GM23338 (cell line): ENCODE measurements around the gene PLCXD3. TPM values are rescaled to one million over a fixed set of nuclear protein-coding genes. Genes with fewer than 3 reads are reported as not detected.

Experiments used
- ATAC-seq: fragments of 200-7000 bp; cut with Tn5 transposase; 3 replicates; pipeline ENCODE4 v1.9.1; 2020
- DNase-seq: peaks from one replicate; pipeline ENCODE4 v3.0.0-alpha.2; 2015; ENCODE audit warnings: low spot score
- H2AFZ ChIP-seq: fragments of 200-600 bp; sonication (generic); 2 replicates; pipeline ENCODE4 v1.8.0; 2016; ENCODE audit warnings: antibody characterized with exemption, mild to moderate bottlenecking, moderate library complexity
- H3F3A ChIP-seq: fragments of 200-600 bp; sonication (generic); replicated peaks from 2 replicates; pipeline ENCODE4 v1.8.0; 2017; ENCODE audit warnings: antibody characterized with exemption, mixed run types, low read depth
- H3K27ac ChIP-seq: fragments of 200-600 bp; sonication (generic); 2 replicates; pipeline ENCODE4 v1.6.1; 2016; ENCODE audit warnings: low read depth
- H3K27me3 ChIP-seq: fragments of 200-600 bp; sonication (generic); 2 replicates; pipeline ENCODE4 v1.8.0; 2016; ENCODE audit warnings: mild to moderate bottlenecking, mixed run types, moderate library complexity; ENCODE audit not compliant: insufficient read depth
- H3K36me3 ChIP-seq: fragments of 200-600 bp; sonication (generic); 2 replicates; pipeline ENCODE4 v1.8.0; 2016; ENCODE audit warnings: mild to moderate bottlenecking; ENCODE audit not compliant: insufficient read depth
- H3K4me1 ChIP-seq: fragments of 200-600 bp; sonication (generic); 2 replicates; pipeline ENCODE4 v1.8.0; 2016; ENCODE audit warnings: mild to moderate bottlenecking, moderate library complexity; ENCODE audit not compliant: insufficient read depth
- H3K4me2 ChIP-seq: fragments of 200-600 bp; sonication (generic); 2 replicates; pipeline ENCODE4 v1.7.1; 2017; ENCODE audit warnings: mixed run types
- H3K4me3 ChIP-seq: fragments of 200-600 bp; sonication (generic); 2 replicates; pipeline ENCODE4 v1.6.1; 2016; ENCODE audit warnings: mixed run types
- H3K79me2 ChIP-seq: fragments of 200-600 bp; sonication (generic); replicated peaks from 2 replicates; pipeline ENCODE4 v1.8.0; 2017; ENCODE audit warnings: mild to moderate bottlenecking; ENCODE audit not compliant: insufficient read depth
- H3K9me2 ChIP-seq: fragments of 200-600 bp; sonication (generic); 2 replicates; pipeline ENCODE4 v1.8.0; 2017; ENCODE audit not compliant: insufficient read depth
- H4K20me1 ChIP-seq: fragments of 200-600 bp; sonication (generic); replicated peaks from 2 replicates; pipeline ENCODE4 v1.8.0; 2017; ENCODE audit warnings: mild to moderate bottlenecking; ENCODE audit not compliant: insufficient read depth
- H3K27ac Mint-ChIP-seq: 2 replicates; pipeline ENCODE4 v1.8.0; 2020; ENCODE audit warnings: inconsistent platforms, mild to moderate bottlenecking, moderate library complexity, mixed read lengths
- H3K27me3 Mint-ChIP-seq: 3 replicates; pipeline ENCODE4 v1.8.0; 2022; ENCODE audit warnings: low read depth, mild to moderate bottlenecking, moderate library complexity, mixed read lengths, inconsistent platforms; ENCODE audit not compliant: insufficient read depth, poor library complexity
- H3K36me3 Mint-ChIP-seq: 3 replicates; pipeline ENCODE4 v1.8.0; 2021; ENCODE audit warnings: low read depth, mild to moderate bottlenecking, inconsistent platforms, moderate library complexity, mixed read lengths
- H3K4me1 Mint-ChIP-seq: 3 replicates; pipeline ENCODE4 v1.8.0; 2020; ENCODE audit warnings: mild to moderate bottlenecking, inconsistent platforms, mixed read lengths
- H3K4me3 Mint-ChIP-seq: 3 replicates; pipeline ENCODE4 v1.8.0; 2021; ENCODE audit warnings: moderate library complexity, mild to moderate bottlenecking, inconsistent platforms, mixed read lengths
- H3K9me3 Mint-ChIP-seq: 3 replicates; pipeline ENCODE4 v1.8.0; 2020; ENCODE audit warnings: moderate library complexity, mild to moderate bottlenecking, inconsistent platforms, mixed read lengths
- CREB1 ChIP-seq: fragments of 250-450 bp; sonication (Bioruptor Pico); IDR thresholded peaks from 2 replicates; pipeline ENCODE4 v1.5.0; 2020; ENCODE audit warnings: low read depth, mild to moderate bottlenecking, moderate library complexity
- JUNB ChIP-seq: IDR thresholded peaks from one replicate; pipeline ENCODE4 v1.6.1; 2016; ENCODE audit warnings: antibody characterized with exemption; ENCODE audit not compliant: unreplicated experiment
- NANOG ChIP-seq: IDR thresholded peaks from 2 replicates; pipeline ENCODE4 v1.6.1; 2016; ENCODE audit warnings: antibody characterized with exemption, borderline replicate concordance
- POLR2AphosphoS5 ChIP-seq: IDR thresholded peaks from 2 replicates; pipeline ENCODE4 v1.6.1; 2016; ENCODE audit warnings: antibody characterized with exemption, low read depth
- STAT1 ChIP-seq: IDR thresholded peaks from one replicate; pipeline ENCODE4 v1.6.1; 2016; ENCODE audit warnings: antibody characterized with exemption; ENCODE audit not compliant: unreplicated experiment
- ZNF331 ChIP-seq: fragments of 250-450 bp; sonication (Bioruptor Pico); IDR thresholded peaks from 2 replicates; pipeline ENCODE4 v1.5.0; 2020; ENCODE audit warnings: low read depth, mild to moderate bottlenecking, moderate library complexity
- polyA plus RNA-seq: library from polyadenylated mRNA; unstranded; fragments of >200 nt; fragmentation: Nextera tagmentation; extraction: Ambion mirVana; gene quantifications from 2 replicates; pipeline ENCODE4 v1.2.1, GENCODE V29; 2016
- total RNA-seq: library from RNA; depleted of rRNA; stranded (reverse); fragments of >200 nt; shearing (Covaris generic); gene quantifications from 2 replicates; pipeline ENCODE4 v1.2.3, GENCODE V29; 2014
- TF ChIP-seq, protein P1 (sequence below): IDR thresholded peaks from 2 replicates; pipeline ENCODE4 v1.6.1; 2016; ENCODE audit warnings: antibody characterized with exemption
- TF ChIP-seq, protein P2 (sequence below), 2 experiments: fragments of 200-600 bp in 1 of 2; sonication (generic) in 1 of 2; conservative IDR thresholded peaks; 2 replicates each; pipeline versions ENCODE4 v1.5.1 to v1.6.1; 2016 to 2017; ENCODE audit warnings: antibody characterized with exemption in 2 of 2, low read depth in 2 of 2, mild to moderate bottlenecking in 2 of 2, moderate library complexity in 1 of 2
- TF ChIP-seq, protein P3 (sequence below): IDR thresholded peaks from one replicate; pipeline ENCODE4 v1.6.1; 2018; ENCODE audit warnings: antibody characterized with exemption; ENCODE audit not compliant: unreplicated experiment
- TF ChIP-seq, protein P4 (sequence below): fragments of 250-450 bp; sonication (Bioruptor Pico); IDR thresholded peaks from 2 replicates; pipeline ENCODE4 v1.5.0; 2020; ENCODE audit warnings: mild to moderate bottlenecking, moderate library complexity

The PLCXD3 gene
- total and polyA plus RNA-seq, 2 experiments from 2014 or later: 0.03 TPM

DNA sequence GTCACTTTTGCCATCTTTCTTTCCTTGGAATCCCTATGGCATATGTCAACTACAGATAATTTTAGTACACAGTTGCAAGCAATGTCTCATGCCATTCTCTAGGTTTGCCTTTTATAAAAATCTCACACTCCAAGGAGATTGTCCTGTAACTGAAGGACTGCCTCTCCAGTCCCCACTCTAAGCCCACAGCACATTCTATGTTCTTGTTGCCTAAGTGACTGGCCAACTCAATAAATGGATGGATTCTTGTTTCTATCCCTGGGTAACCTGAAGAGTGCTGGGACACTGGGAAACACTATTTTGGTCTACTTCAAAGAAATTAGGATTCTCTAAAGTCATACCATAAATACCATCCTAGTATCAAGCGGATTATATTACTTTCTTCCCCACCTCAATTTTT lies 145.0 kb downstream of the PLCXD3 start:
- H3K27ac ChIP-seq: no peak overlapping the region
- H2AFZ ChIP-seq: no peak overlapping the region
- no peaks in the 10 kb centered on the region for H3K79me2 ChIP-seq
- Mint-ChIP-seq H3K4me1 (peaks cover 6% of the 10 kb centered on the region; the same call in 2 of the 3 replicates), H3K27me3 (no peaks in the 10 kb centered on the region), H3K36me3 (no peaks in the 10 kb centered on the region), H3K27ac (no peak overlapping the region), H3K9me3 (no peaks in the 10 kb centered on the region), H3K4me3 (no peak overlapping the region)
- H4K20me1 ChIP-seq: no peaks in the 10 kb centered on the region
- no peaks in the 10 kb centered on the region for H3K4me1 ChIP-seq
- no peak for ATAC-seq
- no peaks in the 10 kb centered on the region for H3K27me3 ChIP-seq
- no peaks in the 10 kb centered on the region for H3F3A ChIP-seq
- no peaks in the 10 kb centered on the region for H3K36me3 ChIP-seq
- peaks cover 7% of the 10 kb centered on the region; the same call in 1 of the 2 replicates for H3K9me2 ChIP-seq
- no peak overlapping the region for H3K4me3 ChIP-seq
- no peak for DNase-seq
- H3K4me2 ChIP-seq: no peak overlapping the region
- TF ChIP-seq STAT1 (no peak), JUNB (no peak), CREB1 (CRISPR knock-in tag) (no peak), POLR2AphosphoS5 (no peak), ZNF331 (CRISPR knock-in tag) (no peak)
- TF ChIP-seq, protein P1, sequence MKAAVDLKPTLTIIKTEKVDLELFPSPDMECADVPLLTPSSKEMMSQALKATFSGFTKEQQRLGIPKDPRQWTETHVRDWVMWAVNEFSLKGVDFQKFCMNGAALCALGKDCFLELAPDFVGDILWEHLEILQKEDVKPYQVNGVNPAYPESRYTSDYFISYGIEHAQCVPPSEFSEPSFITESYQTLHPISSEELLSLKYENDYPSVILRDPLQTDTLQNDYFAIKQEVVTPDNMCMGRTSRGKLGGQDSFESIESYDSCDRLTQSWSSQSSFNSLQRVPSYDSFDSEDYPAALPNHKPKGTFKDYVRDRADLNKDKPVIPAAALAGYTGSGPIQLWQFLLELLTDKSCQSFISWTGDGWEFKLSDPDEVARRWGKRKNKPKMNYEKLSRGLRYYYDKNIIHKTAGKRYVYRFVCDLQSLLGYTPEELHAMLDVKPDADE: no peak
- TF ChIP-seq, protein P2, sequence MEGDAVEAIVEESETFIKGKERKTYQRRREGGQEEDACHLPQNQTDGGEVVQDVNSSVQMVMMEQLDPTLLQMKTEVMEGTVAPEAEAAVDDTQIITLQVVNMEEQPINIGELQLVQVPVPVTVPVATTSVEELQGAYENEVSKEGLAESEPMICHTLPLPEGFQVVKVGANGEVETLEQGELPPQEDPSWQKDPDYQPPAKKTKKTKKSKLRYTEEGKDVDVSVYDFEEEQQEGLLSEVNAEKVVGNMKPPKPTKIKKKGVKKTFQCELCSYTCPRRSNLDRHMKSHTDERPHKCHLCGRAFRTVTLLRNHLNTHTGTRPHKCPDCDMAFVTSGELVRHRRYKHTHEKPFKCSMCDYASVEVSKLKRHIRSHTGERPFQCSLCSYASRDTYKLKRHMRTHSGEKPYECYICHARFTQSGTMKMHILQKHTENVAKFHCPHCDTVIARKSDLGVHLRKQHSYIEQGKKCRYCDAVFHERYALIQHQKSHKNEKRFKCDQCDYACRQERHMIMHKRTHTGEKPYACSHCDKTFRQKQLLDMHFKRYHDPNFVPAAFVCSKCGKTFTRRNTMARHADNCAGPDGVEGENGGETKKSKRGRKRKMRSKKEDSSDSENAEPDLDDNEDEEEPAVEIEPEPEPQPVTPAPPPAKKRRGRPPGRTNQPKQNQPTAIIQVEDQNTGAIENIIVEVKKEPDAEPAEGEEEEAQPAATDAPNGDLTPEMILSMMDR (conservative IDR thresholded peaks at IDR 0.05; ENCODE audit: low read depth in 2 of 2): no peak

DNA sequence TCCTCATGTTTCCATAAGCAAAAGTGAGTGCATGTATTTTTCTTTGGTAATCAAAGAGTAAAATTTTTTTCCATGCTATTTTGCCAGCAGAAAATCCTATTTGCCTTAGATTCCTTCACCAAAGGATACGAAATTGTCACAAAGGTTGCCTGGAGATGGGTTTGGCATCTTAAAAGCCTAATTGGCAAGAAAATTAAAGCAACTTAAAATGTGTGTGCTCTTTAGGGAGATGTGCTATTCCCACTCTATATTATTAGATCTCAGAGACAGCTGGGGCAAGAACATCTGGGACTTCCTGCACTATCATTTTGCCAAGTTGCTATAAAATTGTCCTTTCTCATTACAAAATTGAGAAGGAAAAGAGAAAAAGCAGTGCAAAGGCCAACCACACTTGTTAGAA lies 146.1 kb downstream of the PLCXD3 start:
- Histone ChIP-seq H3K27ac (no peak overlapping the region), H3F3A (no peaks in the 10 kb centered on the region), H3K4me1 (no peaks in the 10 kb centered on the region), H3K4me3 (no peak overlapping the region), H4K20me1 (no peaks in the 10 kb centered on the region), H3K79me2 (no peaks in the 10 kb centered on the region), H3K36me3 (no peaks in the 10 kb centered on the region), H2AFZ (no peak overlapping the region), H3K27me3 (no peaks in the 10 kb centered on the region), H3K4me2 (no peak overlapping the region), H3K9me2 (peaks cover 10% of the 10 kb centered on the region; the same call in 1 of the 2 replicates)
- DNase-seq: no peak
- no peaks in the 10 kb centered on the region for H3K9me3 Mint-ChIP-seq
- no peak for ATAC-seq
- no peaks in the 10 kb centered on the region for H3K36me3 Mint-ChIP-seq
- H3K4me1 Mint-ChIP-seq: peaks cover 6% of the 10 kb centered on the region; the same call in 2 of the 3 replicates
- no peak overlapping the region for H3K4me3 Mint-ChIP-seq
- H3K27me3 Mint-ChIP-seq: no peaks in the 10 kb centered on the region
- H3K27ac Mint-ChIP-seq: no peak overlapping the region
- TF ChIP-seq CREB1 (CRISPR knock-in tag) (no peak), NANOG (no peak), STAT1 (no peak)
- TF ChIP-seq, protein P3, sequence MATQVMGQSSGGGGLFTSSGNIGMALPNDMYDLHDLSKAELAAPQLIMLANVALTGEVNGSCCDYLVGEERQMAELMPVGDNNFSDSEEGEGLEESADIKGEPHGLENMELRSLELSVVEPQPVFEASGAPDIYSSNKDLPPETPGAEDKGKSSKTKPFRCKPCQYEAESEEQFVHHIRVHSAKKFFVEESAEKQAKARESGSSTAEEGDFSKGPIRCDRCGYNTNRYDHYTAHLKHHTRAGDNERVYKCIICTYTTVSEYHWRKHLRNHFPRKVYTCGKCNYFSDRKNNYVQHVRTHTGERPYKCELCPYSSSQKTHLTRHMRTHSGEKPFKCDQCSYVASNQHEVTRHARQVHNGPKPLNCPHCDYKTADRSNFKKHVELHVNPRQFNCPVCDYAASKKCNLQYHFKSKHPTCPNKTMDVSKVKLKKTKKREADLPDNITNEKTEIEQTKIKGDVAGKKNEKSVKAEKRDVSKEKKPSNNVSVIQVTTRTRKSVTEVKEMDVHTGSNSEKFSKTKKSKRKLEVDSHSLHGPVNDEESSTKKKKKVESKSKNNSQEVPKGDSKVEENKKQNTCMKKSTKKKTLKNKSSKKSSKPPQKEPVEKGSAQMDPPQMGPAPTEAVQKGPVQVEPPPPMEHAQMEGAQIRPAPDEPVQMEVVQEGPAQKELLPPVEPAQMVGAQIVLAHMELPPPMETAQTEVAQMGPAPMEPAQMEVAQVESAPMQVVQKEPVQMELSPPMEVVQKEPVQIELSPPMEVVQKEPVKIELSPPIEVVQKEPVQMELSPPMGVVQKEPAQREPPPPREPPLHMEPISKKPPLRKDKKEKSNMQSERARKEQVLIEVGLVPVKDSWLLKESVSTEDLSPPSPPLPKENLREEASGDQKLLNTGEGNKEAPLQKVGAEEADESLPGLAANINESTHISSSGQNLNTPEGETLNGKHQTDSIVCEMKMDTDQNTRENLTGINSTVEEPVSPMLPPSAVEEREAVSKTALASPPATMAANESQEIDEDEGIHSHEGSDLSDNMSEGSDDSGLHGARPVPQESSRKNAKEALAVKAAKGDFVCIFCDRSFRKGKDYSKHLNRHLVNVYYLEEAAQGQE: no peak
- TF ChIP-seq, protein P4, sequence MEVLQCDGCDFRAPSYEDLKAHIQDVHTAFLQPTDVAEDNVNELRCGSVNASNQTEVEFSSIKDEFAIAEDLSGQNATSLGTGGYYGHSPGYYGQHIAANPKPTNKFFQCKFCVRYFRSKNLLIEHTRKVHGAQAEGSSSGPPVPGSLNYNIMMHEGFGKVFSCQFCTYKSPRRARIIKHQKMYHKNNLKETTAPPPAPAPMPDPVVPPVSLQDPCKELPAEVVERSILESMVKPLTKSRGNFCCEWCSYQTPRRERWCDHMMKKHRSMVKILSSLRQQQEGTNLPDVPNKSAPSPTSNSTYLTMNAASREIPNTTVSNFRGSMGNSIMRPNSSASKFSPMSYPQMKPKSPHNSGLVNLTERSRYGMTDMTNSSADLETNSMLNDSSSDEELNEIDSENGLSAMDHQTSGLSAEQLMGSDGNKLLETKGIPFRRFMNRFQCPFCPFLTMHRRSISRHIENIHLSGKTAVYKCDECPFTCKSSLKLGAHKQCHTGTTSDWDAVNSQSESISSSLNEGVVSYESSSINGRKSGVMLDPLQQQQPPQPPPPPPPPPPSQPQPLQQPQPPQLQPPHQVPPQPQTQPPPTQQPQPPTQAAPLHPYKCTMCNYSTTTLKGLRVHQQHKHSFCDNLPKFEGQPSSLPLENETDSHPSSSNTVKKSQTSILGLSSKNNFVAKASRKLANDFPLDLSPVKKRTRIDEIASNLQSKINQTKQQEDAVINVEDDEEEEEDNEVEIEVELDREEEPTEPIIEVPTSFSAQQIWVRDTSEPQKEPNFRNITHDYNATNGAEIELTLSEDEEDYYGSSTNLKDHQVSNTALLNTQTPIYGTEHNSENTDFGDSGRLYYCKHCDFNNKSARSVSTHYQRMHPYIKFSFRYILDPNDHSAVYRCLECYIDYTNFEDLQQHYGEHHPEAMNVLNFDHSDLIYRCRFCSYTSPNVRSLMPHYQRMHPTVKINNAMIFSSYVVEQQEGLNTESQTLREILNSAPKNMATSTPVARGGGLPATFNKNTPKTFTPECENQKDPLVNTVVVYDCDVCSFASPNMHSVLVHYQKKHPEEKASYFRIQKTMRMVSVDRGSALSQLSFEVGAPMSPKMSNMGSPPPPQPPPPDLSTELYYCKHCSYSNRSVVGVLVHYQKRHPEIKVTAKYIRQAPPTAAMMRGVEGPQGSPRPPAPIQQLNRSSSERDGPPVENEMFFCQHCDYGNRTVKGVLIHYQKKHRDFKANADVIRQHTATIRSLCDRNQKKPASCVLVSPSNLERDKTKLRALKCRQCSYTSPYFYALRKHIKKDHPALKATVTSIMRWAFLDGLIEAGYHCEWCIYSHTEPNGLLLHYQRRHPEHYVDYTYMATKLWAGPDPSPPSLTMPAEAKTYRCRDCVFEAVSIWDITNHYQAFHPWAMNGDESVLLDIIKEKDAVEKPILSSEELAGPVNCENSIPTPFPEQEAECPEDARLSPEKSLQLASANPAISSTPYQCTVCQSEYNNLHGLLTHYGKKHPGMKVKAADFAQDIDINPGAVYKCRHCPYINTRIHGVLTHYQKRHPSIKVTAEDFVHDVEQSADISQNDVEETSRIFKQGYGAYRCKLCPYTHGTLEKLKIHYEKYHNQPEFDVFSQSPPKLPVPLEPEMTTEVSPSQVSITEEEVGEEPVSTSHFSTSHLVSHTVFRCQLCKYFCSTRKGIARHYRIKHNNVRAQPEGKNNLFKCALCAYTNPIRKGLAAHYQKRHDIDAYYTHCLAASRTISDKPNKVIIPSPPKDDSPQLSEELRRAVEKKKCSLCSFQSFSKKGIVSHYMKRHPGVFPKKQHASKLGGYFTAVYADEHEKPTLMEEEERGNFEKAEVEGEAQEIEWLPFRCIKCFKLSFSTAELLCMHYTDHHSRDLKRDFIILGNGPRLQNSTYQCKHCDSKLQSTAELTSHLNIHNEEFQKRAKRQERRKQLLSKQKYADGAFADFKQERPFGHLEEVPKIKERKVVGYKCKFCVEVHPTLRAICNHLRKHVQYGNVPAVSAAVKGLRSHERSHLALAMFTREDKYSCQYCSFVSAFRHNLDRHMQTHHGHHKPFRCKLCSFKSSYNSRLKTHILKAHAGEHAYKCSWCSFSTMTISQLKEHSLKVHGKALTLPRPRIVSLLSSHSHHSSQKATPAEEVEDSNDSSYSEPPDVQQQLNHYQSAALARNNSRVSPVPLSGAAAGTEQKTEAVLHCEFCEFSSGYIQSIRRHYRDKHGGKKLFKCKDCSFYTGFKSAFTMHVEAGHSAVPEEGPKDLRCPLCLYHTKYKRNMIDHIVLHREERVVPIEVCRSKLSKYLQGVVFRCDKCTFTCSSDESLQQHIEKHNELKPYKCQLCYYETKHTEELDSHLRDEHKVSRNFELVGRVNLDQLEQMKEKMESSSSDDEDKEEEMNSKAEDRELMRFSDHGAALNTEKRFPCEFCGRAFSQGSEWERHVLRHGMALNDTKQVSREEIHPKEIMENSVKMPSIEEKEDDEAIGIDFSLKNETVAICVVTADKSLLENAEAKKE: no peak
